Omental fat pad (tissue), 4 donors: ENCODE data around the gene MAP9. TPM values are rescaled to one million over a fixed set of nuclear protein-coding genes. Genes with fewer than 3 reads are reported as not detected.
"Not testable (repeated sequence)": the region's sequence is repeated elsewhere in the genome, so short reads cannot be mapped to it uniquely, and the experiment has no call there.

Source experiments
- ATAC-seq: fragments of 150-250 bp; one replicate; pipeline ENCODE4 v1.9.1; 2016; ENCODE audit warnings: mild to moderate bottlenecking, moderate library complexity; ENCODE audit not compliant: low FRiP score
- DNase-seq: peaks from one replicate; pipeline ENCODE4 v3.0.0-alpha.2; 2019; ENCODE audit warnings: low spot score
- total RNA-seq, 4 donors: library from RNA; depleted of rRNA; stranded (reverse); fragments of >200 nt; gene quantifications; one replicate each; pipeline ENCODE4 v1.1.0, GENCODE V29; 2016
- TF ChIP-seq, protein P1 (sequence below), 3 donors: fragments of 450-650 bp; IDR thresholded peaks; one replicate each; pipeline ENCODE4 v1.5.1; 2016 to 2017; ENCODE audit warnings: antibody characterized with exemption in 3 of 3, mild to moderate bottlenecking in 3 of 3, moderate library complexity in 2 of 3

The MAP9 gene
- total RNA-seq, 4 donors from 2014 or later = 5.0 to 7.9 (median 6.4) TPM

DNA sequence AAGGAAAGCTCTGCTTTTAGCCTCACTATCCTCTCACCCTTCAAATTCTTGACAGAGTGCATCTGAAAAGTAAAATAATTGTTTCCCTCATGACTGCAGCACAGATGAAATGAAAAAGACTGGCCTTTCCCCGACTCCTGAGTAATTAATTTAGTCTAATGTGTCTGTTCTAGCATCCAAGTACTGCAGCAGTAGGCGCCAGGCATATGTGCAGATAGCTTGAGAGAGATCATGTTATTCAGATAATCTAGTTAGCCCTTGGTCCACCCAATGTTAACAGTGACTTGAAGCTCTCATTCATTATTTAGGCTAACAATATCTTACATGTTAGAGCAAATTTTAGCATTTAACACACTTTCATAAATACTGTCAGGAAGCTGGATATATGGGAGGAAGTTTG, 54.0 kb downstream of the MAP9 start:
- ATAC-seq (no peak), DNase-seq (no peak)
- TF ChIP-seq, protein P1, sequence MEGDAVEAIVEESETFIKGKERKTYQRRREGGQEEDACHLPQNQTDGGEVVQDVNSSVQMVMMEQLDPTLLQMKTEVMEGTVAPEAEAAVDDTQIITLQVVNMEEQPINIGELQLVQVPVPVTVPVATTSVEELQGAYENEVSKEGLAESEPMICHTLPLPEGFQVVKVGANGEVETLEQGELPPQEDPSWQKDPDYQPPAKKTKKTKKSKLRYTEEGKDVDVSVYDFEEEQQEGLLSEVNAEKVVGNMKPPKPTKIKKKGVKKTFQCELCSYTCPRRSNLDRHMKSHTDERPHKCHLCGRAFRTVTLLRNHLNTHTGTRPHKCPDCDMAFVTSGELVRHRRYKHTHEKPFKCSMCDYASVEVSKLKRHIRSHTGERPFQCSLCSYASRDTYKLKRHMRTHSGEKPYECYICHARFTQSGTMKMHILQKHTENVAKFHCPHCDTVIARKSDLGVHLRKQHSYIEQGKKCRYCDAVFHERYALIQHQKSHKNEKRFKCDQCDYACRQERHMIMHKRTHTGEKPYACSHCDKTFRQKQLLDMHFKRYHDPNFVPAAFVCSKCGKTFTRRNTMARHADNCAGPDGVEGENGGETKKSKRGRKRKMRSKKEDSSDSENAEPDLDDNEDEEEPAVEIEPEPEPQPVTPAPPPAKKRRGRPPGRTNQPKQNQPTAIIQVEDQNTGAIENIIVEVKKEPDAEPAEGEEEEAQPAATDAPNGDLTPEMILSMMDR (IDR thresholded peaks at IDR 0.05) = no peak

GRCh38 chr4:155321006-155321405, 55.8 kb downstream of the MAP9 start:
- ATAC-seq (no peak), DNase-seq (no peak)
- TF ChIP-seq, protein P1 (IDR thresholded peaks at IDR 0.05) = no peak

DNA sequence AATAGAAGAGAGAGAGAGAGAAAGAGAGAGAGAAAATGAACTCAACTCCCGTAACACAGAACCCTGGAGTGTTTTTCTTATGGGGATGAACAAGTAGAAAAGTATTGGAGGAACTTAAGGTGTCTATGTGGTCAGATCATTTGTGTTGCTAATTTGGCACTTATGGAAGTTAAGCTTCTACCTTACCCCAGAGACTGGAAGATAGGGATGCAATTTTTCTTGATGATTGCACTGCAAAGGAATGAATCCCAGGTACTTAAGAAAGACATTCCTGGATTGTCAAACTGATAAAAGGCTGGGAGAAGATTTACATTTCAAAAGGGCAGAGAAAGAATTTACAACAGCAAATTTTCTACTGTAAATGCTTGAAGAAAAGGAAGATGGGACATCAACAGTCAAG, 57.2 kb downstream of the MAP9 start:
- TF ChIP-seq, protein P1 (IDR thresholded peaks at IDR 0.05) = no peak
- ATAC-seq (no peak), DNase-seq (no peak)

GRCh38 chr4:155312027-155312426, 64.7 kb downstream of the MAP9 start:
- DNase-seq, ATAC-seq: not testable (repeated sequence)

DNA sequence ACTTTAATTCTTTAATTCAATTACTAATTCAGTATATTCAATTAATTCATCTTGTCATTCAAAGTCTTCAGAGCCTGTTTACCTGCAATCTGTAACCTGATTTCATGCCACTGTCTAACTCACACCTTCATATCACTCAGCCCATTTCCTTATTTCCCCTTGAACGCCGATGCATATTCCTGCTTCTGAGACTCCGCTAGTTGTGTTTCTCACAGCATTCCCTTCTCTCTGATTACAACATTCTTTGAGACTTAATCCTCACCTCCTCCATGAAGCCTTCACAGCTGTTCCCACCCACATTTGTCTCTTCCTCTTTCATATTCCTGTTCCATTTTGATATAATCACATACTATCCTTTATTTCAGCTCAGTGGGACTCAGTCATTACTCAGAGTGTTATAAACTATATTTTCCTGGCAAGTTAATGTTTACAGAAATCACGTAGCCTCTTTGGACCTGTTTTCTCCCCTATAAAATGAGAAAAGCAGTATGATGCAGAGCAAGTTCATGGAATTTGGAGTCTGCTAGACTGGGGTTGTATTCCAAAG, 69.0 kb downstream of the MAP9 start:
- no peak for ATAC-seq
- TF ChIP-seq, protein P1 (IDR thresholded peaks at IDR 0.05) = no peak
- DNase-seq = no peak

GRCh38 chr4:155305619-155306018, 71.1 kb downstream of the MAP9 start:
- TF ChIP-seq, protein P1 (IDR thresholded peaks at IDR 0.05) = no peak
- DNase-seq (no peak), ATAC-seq (no peak)

- no peak for DNase-seq
- TF ChIP-seq, protein P1 (IDR thresholded peaks at IDR 0.05) = no peak
- no peak for ATAC-seq
Measured at GRCh38 chr4:155304375-155304774, 72.4 kb downstream of the MAP9 start.

DNA sequence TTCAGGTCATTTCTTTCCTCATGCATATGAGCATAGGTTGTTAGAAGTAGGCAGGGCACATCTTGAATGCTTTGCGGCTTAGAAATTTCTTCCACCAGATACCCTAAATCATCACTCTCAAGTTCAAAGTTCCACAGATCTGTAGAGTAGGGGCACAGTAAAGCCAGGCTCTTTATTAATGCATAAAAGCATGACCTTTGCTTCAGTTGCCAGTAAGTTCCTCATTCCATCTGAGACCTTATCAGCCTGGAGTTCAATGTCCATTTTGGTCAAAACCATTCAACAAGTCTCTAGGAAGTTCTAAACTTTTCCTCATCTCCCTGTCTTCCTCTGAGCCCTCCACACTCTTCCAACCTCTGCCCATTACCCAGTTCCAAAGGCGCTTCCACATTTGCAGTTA, 77.7 kb downstream of the MAP9 start:
- no peak for DNase-seq
- TF ChIP-seq, protein P1 (IDR thresholded peaks at IDR 0.05) = no peak

More for the DNA sequence above, 77.7 kb downstream of the MAP9 start:
- no peak for ATAC-seq
